ENCODE measurements around the gene GBGT1. TPM values are rescaled to one million over a fixed set of nuclear protein-coding genes. Genes with fewer than 3 reads are reported as not detected.

Gene GBGT1
- total RNA-seq, 2 donors from 2014 or later, result 15.5 to 16.8 TPM

- DNase-seq (ENCODE audit: low spot score), result no peak
- Histone ChIP-seq H3K27me3 (no peaks in the 10 kb centered on the region), H3K4me3 (no peak overlapping the region), H3K36me3 (peaks cover 95% of the 10 kb centered on the region), H3K9me3 (no peaks in the 10 kb centered on the region), H3K27ac (no peak overlapping the region), H3K4me1 (peaks cover 0 to 7% of the 10 kb centered on the region in 2 donors)
- no peak for TF ChIP-seq CTCF (IDR thresholded peaks at IDR 0.05)
These were observed 58.3 kb downstream of the GBGT1 start for GRCh38 chr9:133105461-133105770.

GRCh38 chr9:133104718-133105460 lies 58.8 kb downstream of the GBGT1 start:
- Histone ChIP-seq H3K27ac (no peak overlapping the region), H3K27me3 (no peaks in the 10 kb centered on the region), H3K4me1 (peaks cover 0 to 7% of the 10 kb centered on the region in 2 donors), H3K4me3 (no peak overlapping the region), H3K36me3 (peaks cover 95% of the 10 kb centered on the region), H3K9me3 (no peaks in the 10 kb centered on the region)
- no peak for DNase-seq (ENCODE audit: low spot score)
- TF ChIP-seq CTCF (IDR thresholded peaks at IDR 0.05), result no peak

- DNase-seq (ENCODE audit: low spot score), result no peak
- Histone ChIP-seq H3K4me3 (no peak overlapping the region), H3K36me3 (peaks cover 94% of the 10 kb centered on the region), H3K9me3 (no peaks in the 10 kb centered on the region), H3K27me3 (no peaks in the 10 kb centered on the region), H3K27ac (peak overlapping the region in 1 of 2 donors; percentile 57), H3K4me1 (peaks cover 0 to 7% of the 10 kb centered on the region in 2 donors)
- no peak for TF ChIP-seq CTCF (IDR thresholded peaks at IDR 0.05)
These were observed 59.7 kb downstream of the GBGT1 start for GRCh38 chr9:133103987-133104505.

GRCh38 chr9:133103183-133103986 lies 60.3 kb downstream of the GBGT1 start:
- no peak for DNase-seq (ENCODE audit: low spot score)
- Histone ChIP-seq H3K9me3 (no peaks in the 10 kb centered on the region), H3K4me1 (peaks cover 0 to 7% of the 10 kb centered on the region in 2 donors), H3K36me3 (peaks cover 93% of the 10 kb centered on the region), H3K27me3 (no peaks in the 10 kb centered on the region), H3K27ac (peak overlapping the region in 1 of 2 donors; percentile 57), H3K4me3 (no peak overlapping the region)
- TF ChIP-seq CTCF (IDR thresholded peaks at IDR 0.05), result peak; percentile 95 to 99

Other genes with a start within 250 kb of the GBGT1 start
- gene TSC1, start 219.3 kb downstream of the GBGT1 start, total RNA-seq, result 10 to 100 TPM; 27.6 to 36.4 TPM
- under 1 TPM in 1 of 2 donors, not detected in 1; 0.35 TPM for gene GFI1B, start 185.2 kb downstream of the GBGT1 start, total RNA-seq
- 10 to 100 TPM; 30.5 to 31.1 TPM for gene GTF3C5, start 132.9 kb downstream of the GBGT1 start, total RNA-seq
- 1 to 10 TPM in 1 of 2 donors, under 1 TPM in 1; 0.94 to 1.9 TPM for gene CEL, start 101.9 kb downstream of the GBGT1 start, total RNA-seq
- 10 to 100 TPM; 26.7 to 30.1 TPM for gene RALGDS, start 42.7 kb downstream of the GBGT1 start, total RNA-seq
- gene OBP2B, start 45.3 kb upstream of the GBGT1 start, total RNA-seq, result not detected
- 1 to 10 TPM; 1.1 to 2.5 TPM for gene ABO, start 111.3 kb upstream of the GBGT1 start, total RNA-seq
- 10 to 100 TPM in 1 of 2 donors, 1 to 10 TPM in 1; 8.2 to 13.6 TPM for gene SURF6, start 172.3 kb upstream of the GBGT1 start, total RNA-seq
- 10 to 100 TPM; 15.1 to 24.6 TPM for gene MED22, start 184.2 kb upstream of the GBGT1 start, total RNA-seq
- gene RPL7A, start 184.3 kb upstream of the GBGT1 start, total RNA-seq, result 1,000 to 10,000 TPM in 1 of 2 donors, 100 to 1,000 TPM in 1; 739 to 1,208 TPM
- gene SURF1, start 192.6 kb upstream of the GBGT1 start, total RNA-seq, result 10 to 100 TPM; 41.5 to 58.6 TPM
- 10 to 100 TPM; 18.1 to 45.9 TPM for gene SURF2, start 192.6 kb upstream of the GBGT1 start, total RNA-seq
- 100 to 1,000 TPM in 1 of 2 donors, 10 to 100 TPM in 1; 96.0 to 124 TPM for gene SURF4, start 212.1 kb upstream of the GBGT1 start, total RNA-seq
- gene STKLD1, start 212.5 kb upstream of the GBGT1 start, total RNA-seq, result under 1 TPM in 1 of 2 donors, not detected in 1; 0.90 TPM